NCI-H1436 (cell line): ENCODE results near the gene NEDD9.

Source experiments
- DNase-seq: peaks from one replicate; lab custom pipeline; 2025; lab: John Stamatoyannopoulos, UW

NEDD9 gene

DNA sequence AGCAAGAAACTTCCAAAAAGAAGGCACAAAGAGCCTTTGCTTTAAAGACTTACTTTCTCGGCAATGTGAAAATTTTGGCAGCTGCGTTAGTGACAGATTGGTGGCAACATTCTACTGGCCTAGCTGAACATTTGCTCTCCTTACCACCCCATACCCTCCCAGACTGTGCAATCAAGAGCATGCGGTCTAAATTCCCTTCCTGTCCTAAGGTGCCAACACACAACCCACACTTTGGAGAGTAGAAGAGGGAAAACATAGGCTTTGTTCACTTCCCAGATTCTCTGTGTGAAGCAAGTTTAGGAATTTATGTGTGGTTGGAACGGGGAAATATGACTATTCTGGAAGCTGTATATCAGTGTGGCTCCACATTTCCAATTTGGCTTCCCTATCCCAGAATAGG, 29.8 kb upstream of the NEDD9 start:
- no peak for DNase-seq

DNA sequence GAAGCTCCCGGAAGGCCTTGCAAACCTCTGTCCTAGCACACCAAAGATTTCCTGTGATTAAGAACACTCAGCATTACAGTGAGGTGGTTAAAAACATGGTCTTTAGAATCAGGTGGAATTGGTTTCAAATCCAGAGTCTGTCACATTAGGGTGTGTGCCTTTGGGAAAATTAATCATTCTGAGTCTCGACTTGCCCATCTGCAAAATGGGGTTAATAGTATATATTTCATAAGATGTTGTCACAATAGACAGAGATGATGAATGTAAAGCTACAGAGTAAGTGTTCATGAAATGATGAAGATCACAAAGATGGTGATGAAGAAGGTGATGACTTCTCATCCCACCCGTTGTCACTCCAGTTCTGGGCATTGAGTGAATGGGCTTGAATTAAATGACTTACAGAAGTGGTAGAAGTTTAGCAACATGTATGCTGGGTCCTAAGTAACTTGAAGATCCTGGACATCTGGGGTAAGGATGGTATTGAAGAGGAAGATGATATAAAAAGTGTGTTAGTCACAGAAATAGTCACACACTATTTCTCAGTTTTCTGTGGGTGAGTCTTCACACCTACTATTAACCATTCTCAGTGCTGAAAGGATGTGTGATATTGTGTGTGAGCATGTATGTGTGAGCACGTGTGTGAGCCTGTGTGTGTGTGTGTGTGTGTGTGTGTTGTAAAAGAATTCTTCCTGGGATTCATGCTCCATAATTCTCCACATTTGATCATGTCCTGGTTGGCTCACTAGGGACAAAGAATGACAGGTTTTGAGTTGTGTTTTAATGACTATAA, 28.0 kb upstream of the NEDD9 start:
- no peak for DNase-seq

DNA sequence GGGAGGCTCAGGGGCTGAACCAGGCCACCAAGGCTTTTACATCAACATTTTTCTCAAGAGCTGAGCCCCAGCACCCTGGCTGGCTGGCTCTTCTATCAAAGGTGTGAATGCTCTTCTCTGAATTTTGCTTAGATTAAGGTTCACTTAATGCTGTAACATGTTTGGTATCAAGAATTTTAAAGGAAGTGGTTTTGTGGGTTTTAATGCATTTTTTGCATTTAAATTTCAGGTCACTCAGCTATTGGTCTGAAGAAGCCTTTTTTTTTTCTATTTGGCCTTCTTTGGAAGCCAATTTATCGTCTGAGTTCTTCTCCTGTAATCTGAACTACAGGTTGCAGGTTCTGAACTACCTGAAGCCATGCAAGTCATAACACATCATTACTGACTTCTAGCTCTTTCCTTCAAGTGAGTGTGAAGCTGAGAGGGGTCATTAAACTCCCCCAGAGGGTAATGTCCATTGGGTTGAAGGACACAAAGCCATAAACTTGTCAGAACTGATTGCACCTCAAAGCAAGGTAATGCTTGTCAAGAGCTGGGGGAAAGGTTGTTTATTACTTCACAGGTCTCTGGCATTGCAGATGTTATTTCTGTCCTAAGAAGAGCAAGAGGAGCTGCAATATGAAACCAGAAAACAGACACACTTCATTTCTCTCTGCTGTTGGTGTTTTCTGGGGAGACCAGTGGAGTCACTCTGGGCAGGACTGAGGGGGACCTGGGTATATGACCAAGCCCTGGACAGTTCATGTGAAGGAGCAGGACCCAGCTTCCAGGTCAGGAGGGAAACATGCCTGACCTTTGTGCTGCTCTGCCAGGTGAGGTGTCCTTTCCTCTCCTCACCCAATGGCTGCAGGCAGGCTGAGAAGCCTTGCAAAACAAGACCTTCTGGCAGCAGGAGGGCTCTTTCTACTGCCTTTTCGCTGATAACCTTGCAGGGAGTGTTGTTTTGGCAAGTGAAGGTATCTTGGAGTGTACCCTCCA, 26.1 kb upstream of the NEDD9 start:
- DNase-seq, result no peak

DNA sequence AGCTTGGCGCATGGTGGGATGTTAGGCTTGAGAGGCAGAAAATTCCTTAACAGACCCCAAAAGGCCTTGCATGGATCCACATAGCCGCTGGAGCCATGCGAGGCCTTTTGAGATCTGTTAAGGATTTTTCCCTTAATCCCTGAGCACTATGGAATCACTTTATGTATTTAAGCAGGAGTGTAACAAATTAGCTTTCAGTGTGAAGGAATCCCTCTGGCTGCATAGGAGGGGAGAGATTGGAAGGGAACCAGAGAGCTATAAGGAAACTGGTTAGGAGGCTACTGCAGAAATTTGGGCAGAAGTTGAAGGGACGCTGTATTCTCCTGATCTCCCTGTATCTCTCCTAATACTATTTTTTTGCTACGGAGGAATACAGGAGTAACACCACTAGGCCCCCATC, 23.1 kb upstream of the NEDD9 start:
- DNase-seq, result no peak

DNA sequence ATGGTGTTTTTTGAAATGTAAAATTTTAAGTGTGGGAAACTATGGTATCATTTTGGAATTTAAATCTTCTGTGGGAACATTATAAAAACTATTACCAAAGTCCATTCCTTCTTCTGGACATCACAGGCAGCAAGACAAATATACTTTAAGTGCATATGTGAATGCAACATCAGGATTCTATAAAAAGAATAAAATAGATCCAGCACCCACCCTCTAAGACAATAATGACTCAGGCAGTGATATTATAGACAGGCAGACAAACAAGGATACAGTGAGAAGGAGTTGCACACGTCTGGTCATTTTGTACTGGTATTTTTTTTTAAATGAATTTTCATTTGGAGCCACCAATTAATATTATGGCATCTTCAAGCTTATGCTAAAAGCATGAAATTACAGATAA, 21.1 kb upstream of the NEDD9 start:
- no peak for DNase-seq

DNA sequence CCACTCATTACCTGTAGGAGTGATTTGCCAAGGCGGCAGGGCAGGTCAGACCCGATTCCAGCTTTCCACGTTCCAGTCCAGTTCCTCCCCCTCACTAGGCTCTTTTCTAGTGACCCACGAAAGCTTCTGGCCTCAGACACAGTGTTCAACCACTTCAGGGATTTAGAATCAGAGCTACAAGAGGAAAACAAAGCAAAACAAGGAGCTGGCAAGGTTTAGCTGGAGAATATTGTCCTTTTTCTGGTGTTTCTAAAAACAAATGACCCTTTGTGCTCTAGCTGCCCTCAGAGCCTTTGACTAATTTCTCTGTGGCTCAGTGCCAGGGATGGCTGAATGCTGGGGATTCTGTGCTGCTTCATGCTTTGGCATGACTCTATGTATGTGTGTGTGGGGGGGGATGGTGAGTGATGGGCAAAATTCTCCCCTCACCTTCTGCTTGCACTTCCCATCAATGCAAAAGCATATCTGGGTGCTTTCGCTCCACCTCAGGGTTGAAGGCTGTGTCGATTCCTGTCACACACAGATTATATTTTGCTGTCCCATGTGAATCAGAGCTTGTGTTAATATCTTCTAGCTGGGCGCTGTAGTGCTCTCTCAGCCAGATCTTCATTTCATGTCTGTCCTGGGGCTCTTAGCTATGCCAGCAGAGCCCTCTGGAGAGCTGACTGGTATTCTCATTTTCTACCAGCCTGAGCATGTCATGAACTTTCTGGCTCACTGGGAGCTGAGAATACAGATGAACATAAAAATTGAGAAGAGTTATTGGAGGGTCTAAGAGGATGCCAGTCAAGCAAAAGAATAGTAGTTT, 19.3 kb upstream of the NEDD9 start:
- no peak for DNase-seq

DNA sequence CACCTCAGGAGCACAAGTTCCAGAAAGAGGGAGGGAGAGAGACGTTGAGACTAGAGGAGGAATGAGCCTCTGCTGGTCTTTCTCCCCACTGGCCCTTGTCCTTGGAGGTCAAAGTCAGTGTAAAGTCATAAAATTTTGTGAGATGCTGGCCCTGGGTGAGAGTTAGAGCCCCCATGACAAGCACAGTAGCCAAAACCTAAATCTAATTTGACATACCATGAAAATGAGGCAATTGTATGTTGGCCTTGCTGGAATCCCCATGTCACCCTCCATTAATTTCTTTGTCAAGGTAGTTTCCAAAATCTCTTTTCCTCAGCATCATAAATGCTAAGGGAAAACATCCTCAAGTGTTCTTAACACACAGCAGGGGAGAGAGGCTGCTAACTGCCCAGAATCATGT, 17.6 kb upstream of the NEDD9 start:
- no peak for DNase-seq

DNA sequence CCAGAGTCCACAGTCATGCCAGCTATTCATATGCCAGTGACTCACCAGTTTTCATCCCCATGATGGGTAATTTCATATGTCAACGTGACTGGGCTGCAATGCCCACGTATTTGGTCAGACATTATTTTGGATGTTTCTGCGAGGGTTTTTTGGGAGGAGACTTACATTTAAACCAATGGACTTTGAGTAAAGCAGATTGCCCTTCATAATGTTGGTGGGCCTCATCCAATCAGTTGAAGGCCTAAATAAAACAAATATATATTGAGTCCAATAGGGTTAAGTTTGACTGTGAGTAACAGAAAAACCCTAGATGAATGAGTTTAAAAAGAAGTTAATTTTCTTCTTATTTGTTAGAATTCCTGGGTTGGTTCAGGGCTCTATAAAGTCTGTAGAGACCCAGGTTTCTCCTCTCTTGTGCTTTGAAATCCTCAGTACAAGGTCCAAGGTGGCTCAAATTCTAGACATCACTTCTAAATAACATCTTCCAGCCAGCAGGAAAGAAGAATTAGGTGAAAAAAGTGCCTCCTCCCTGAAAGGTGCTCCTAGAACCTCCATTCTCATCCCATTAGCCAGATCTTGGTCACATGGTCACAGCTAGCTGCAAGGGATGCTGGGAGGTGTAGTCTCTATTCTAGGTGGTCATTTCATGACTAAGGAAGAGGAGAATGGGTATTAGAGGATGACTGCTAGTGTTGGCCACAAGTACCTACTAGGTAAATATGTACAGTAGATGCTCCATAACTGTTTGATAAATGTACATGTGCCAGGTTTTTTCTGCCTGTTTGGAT, 16.7 kb upstream of the NEDD9 start:
- DNase-seq, result no peak

DNA sequence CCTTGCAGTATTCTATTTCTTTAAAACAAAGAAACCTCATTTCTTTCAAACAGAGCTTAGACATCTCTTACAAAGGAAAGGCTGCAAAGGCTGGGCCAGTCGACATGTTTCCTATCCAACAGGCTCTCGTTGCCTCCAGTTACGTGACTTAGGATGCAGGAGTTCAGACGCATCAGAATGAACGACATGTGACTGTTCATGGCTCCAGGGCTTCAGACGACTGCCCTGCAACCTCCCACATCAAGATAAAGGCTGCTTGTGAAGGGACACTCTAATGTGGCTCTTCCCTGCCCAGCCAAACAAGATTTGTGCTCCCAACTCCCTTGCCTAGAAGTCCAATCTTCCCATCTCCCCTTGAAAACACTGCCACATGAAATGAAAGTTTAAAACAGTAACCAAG, 14.3 kb upstream of the NEDD9 start:
- no peak for DNase-seq

DNA sequence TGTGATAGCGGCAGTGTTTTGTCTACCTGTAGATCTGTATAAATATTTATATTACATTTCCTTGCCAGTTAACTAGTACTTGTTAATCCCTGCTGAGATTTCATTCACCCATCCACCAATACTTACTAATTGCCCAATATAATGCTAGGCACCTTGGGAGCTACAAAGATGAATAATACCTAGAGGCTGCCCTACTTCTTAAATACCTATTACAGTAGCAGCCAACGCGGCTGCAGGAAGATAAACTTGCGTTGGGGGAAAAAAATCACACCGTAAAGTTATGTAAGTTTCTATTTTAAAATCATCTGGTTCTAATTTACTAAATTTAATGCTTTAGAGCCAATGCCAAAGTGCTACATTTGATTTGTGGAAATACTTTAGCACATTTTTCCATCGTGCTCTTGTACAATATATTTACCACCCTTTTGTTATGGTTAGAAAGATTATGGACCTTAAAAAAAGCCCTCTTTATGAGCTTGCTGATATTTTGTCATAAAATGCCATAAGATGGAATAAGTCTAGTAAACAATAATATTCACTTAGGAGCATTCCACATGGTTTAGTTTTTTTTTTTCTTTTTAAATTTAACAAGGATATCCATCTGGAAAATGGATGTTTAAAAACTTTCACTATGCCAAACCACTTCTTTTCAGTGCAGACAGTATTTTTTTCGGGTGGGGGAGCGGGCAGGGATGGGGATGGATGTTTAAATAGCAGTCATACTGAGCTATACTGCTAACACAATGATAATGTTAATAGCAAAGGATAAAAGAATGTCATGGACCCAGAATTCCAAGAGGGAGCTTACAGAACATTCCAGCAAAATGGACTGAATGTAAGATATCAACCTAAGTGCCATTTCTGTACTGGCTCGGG, 13.2 kb upstream of the NEDD9 start:
- no peak for DNase-seq

DNA sequence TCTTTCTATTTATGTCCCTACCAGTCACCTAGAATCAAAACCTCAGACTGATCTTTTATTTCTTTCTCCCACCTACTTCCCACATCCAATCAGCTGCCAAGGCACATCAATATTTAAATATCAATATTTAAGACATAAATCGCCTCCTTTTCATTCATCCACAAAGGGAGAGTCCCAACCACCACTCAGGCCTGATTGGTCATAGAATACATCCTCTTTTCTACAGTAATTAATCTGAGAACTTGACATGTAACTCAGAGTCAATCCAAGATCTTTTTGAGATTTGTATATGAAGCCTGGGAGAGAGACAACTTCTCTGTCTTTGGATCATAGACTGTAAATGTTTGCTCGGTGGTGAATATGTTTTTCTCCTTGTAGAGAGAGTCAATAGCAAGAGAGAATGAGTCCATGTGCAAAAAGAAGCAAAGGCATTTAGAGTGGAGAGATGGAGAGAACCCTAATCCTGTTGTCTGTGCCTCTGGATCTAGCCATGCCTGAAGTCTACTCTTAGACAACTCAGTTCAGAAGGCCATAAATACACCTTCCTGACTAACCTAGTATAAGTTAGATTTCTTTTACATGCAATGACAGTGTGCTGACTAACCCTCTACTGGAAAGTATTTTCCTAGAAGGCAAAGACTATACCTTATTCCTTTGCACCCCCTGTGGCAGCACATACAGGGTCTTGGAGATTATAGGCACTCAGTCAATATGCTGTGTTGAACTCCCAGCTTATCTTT, 12.1 kb upstream of the NEDD9 start:
- DNase-seq, result no peak

DNA sequence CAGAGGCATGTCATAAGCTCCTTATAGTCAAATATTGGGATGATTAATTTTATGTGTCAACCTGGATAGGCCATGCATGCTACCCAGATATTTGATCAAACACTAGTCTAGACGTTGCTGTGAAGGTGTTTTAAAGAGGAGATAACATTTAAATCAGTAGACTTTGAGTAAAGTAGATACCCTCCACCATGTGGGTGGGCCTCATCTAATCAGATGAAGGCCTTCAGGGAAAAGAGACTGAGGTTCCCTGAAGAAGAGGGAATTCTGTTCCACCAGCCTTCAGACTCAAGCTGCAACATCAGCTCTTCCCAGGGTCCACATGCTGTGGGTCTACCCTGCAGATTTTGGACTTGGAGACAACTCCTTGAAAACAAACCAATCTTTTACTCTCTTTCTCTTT, 11.4 kb upstream of the NEDD9 start:
- DNase-seq, result no peak

DNA sequence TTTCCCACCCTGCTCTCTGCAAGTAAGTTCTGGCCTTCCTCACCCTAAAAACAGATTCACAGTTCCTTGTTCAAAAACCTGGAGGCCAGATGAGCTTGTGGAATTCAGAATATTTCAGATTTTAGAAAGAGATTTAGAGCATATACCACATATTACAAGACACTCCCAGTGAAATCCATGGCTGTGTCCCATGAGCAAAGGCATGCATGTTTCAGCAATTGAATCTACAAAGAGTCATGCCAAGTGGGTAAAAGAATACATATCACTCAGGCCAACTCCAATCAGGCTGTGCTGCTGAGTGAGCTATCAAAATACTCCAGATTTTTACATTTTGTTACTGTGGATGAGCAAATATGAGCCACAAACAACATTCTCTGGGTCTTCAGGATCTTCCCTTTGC, 10.2 kb upstream of the NEDD9 start:
- DNase-seq, result no peak

DNA sequence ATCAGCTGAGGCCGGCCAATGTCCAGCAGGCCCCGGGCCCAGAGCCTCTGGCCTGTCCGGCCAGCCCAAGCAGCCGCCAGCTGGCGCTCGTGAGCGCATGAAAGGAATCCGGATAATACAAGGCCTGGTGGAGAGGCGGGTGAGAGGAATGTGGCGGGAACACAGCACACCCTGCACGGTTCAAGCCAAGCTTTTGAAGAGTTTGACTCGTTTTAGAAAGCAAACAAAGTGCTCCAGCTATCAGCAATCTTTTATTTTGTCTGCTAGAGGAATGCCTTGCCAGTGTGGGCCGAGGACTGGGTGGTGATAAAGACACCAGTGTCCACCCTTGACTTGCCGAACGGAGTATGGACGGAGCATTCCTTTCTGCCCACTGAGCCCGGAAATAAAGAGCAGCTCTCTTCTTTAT, 9.3 kb upstream of the NEDD9 start:
- no peak for DNase-seq

DNA sequence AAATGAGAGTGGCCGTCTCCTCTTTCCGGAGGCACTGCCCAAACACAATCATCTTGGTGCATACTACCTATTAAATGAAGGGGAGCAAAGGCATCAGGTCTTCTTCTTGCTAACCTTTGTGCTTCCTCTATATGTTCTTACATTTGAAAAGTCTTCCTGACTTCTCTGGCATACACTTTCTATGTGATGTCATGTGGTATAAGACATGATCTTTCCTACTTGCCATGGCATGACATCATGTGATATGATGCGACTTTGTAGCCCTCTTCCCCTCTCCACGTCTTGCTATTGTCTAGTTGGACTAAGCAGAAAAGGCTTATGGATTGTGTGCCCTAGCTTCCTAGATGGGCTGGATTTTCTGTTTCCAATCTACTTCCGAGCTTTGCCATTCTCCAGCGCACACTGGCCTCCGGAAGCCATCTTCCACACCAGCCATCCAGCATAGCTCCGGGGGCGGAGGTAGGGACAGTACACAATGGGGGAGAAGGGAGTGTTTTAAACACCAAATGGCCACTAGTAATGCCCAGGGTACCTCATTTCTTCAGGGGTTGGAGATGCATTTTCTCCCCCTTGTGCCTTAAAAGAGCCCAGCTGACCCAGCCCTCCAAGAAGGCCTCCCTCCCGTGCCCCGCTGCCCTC, 8.8 kb upstream of the NEDD9 start:
- no peak for DNase-seq

DNA sequence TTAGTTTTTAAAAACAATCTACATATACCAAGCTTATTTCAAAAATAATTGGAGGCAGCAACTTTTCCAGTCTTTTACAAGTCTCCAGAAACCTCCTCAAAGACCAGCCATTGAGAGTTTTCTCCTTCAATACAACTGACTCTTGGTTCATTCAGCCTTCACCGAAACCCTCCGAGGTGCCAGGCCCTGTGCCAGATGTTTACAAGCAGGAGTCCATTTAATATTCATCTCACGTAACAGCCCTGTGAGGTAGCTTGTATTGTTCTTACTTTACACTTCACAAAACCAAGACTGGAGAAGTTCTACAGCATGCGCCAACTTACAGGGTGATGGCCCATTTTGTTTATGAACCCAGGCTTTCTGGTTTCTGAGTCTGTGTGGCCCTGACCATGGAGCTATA, 5.5 kb upstream of the NEDD9 start:
- no peak for DNase-seq

DNA sequence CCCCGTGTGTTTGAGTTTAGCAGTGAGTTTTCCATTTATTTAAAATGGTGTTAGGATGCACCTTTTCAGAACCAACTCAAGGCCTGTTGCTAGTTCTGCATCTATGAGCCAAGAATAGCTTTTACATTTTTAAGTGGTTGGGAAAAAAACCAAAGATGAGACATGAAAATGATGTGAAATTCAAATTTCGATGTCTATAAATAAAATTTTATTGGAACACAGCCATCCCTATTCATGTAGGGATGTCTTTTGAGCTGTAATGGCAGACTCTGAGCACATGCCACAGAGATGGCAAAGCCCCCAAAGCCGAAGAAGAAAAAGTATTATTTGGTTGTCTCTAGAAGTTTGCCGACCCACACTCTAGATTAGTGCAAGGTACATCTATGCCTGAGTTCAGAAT, 5.0 kb upstream of the NEDD9 start:
- no peak for DNase-seq

DNA sequence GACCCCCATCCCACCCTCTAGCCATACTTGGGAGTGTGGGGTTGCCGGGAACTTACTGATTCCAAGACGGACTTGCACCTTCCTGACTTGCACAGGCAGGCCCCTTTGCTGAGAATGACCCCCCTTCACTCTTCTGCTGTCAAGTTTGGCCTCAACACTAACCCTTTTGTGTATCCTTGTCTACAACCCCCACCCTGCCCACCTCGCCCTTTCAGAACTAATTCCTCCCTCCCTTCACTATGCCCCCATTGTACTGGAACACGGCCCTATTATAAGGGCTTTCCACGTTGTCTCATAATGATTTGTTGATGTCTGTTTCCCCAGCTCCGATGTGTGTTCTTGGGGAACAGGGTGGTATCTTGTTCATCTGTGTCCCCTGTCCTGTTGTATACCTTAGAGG, 4.4 kb upstream of the NEDD9 start:
- no peak for DNase-seq

DNA sequence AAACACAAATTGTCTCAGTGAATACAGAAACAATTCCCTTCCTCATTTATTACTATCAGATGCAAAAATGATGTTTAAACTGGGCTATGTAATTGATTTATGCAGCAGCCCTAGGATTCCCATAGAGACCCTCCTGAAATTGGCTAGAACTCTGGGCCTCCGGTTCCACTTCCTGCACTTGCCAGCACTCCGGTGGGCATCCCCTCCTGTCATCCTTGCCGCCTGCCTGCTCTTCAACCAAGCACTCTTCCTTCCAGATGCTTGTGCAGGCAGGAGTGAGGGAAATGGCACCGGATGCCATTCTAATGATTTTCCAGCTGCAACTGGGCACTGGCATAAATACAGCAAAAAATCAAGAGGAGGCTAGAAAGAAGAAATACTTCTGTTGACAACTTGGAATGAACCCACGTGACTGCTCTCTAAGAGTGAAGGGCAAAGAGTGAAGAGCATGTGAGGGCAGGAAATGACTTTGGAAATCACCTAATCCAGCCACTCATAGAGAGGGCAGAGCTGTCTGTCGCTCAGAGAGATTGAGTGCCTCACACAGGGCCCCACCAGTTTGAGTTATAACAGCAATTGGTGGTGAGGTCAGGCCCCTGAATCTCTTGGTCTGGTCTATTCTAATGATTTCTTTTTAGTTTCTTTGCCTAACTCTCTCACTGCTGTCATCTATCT, 3.7 kb upstream of the NEDD9 start:
- DNase-seq, result no peak
